ENCODE measurements around the gene CDK14.

DNA sequence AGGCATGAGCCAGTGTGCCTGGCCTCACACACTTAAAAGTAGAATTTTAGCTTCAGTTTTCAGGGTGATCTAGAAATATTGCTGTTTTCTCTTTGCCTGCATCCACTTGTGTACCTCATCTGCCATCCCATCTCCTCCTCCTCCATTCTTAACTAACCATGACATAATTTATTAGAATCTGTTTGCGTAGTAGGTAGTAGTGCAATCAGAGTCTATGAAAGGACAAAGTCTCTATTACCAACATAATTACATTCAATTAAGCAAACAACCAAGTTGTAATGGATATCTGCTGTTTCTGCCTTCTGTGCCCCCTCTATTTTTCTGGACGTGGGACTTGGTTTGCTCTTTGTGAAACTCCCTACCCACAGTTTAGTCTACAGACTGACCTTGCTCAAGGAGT, 72.9 kb downstream of the CDK14 start:
- TF ChIP-seq, protein P1, sequence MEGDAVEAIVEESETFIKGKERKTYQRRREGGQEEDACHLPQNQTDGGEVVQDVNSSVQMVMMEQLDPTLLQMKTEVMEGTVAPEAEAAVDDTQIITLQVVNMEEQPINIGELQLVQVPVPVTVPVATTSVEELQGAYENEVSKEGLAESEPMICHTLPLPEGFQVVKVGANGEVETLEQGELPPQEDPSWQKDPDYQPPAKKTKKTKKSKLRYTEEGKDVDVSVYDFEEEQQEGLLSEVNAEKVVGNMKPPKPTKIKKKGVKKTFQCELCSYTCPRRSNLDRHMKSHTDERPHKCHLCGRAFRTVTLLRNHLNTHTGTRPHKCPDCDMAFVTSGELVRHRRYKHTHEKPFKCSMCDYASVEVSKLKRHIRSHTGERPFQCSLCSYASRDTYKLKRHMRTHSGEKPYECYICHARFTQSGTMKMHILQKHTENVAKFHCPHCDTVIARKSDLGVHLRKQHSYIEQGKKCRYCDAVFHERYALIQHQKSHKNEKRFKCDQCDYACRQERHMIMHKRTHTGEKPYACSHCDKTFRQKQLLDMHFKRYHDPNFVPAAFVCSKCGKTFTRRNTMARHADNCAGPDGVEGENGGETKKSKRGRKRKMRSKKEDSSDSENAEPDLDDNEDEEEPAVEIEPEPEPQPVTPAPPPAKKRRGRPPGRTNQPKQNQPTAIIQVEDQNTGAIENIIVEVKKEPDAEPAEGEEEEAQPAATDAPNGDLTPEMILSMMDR (IDR thresholded peaks at IDR 0.05): no peak
- no peak for TF ChIP-seq POLR2A (IDR thresholded peaks at IDR 0.05)
